ENCODE measurements around the gene GOLM1.

Gene GOLM1

DNA sequence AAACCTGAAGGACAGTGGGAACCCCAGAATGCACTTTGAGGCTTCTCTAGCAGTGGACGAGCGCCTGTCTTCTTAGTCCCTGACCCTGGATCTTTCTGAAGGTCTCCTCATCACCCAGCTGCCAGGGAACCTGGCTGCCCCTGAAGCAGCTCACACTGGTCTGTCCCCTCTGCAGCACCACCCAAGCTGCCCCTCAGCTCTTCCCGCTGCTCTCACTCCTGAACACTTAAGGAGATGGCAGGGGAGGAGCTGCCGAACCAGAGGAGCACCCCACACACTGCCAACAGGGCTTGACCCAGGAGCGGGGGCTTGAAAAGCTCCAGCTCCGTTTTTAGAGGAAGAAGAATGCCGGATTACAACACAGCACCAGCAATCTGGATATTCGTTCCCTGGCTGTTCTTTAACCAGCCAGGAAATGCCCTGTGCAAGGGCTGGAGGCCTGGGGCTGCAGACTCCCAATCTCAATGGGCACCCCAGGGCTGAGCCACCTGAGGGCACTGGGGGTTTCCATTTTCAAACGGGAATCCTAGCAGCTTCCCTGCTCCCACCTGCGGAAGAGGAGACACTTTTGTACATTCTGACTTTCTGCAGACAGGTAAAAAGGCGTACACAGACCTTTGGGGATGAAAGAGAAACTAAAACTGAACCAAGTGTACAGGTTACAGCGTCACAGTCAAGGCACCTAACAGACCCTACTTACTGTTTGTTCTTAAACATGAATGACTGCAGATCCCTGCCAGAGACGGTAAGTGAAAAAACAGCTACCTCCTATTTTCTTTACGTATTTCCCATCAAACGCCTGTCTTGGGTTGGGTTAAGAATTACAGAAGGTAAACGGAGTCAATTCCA is 36.3 kb downstream of the GOLM1 start:
- H3K27ac ChIP-seq (ENCODE audit: low read length), result peak overlapping the region; percentile 11; the same call in 1 of the 2 replicates
- TF ChIP-seq EZH2phosphoT487 (IDR thresholded peaks at IDR 0.05; ENCODE audit: low read length), result no peak
- TF ChIP-seq, protein P1, sequence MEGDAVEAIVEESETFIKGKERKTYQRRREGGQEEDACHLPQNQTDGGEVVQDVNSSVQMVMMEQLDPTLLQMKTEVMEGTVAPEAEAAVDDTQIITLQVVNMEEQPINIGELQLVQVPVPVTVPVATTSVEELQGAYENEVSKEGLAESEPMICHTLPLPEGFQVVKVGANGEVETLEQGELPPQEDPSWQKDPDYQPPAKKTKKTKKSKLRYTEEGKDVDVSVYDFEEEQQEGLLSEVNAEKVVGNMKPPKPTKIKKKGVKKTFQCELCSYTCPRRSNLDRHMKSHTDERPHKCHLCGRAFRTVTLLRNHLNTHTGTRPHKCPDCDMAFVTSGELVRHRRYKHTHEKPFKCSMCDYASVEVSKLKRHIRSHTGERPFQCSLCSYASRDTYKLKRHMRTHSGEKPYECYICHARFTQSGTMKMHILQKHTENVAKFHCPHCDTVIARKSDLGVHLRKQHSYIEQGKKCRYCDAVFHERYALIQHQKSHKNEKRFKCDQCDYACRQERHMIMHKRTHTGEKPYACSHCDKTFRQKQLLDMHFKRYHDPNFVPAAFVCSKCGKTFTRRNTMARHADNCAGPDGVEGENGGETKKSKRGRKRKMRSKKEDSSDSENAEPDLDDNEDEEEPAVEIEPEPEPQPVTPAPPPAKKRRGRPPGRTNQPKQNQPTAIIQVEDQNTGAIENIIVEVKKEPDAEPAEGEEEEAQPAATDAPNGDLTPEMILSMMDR (IDR thresholded peaks at IDR 0.05; ENCODE audit: low read length), result no peak
- H3K79me2 ChIP-seq (ENCODE audit: low read length), result 0 out of 2 replicates have a peak, but pooled peaks cover 13% of the 10 kb centered on the region
- H3K9ac ChIP-seq (ENCODE audit: low read length), result peak overlapping the region; percentile 53
- peak; percentile 62 for DNase-seq
- H3K4me1 ChIP-seq (ENCODE audit: low read length), result peaks cover 9% of the 10 kb centered on the region; the same call in 1 of the 2 replicates
- H2AFZ ChIP-seq (ENCODE audit: low read length), result peak overlapping the region; percentile 65
- H3K9me3 ChIP-seq (replicated peaks; ENCODE audit: insufficient read depth, low read length), result no peaks in the 10 kb centered on the region
- no peaks in the 10 kb centered on the region for H3K9me2 ChIP-seq (replicated peaks; ENCODE audit: insufficient read depth, low read length)
- no peaks in the 10 kb centered on the region for H3K27me3 ChIP-seq (replicated peaks; ENCODE audit: insufficient read depth, low read length)
- no peaks in the 10 kb centered on the region for H3K36me3 ChIP-seq (replicated peaks; ENCODE audit: insufficient read depth, low read length)
- H3K4me3 ChIP-seq (ENCODE audit: low read length), result peak overlapping the region; percentile 51
- no peaks in the 10 kb centered on the region for H4K20me1 ChIP-seq (ENCODE audit: insufficient read depth, low read length)
- H3K4me2 ChIP-seq (ENCODE audit: low read depth, low read length), result peak overlapping the region; percentile 70
- no peaks in the 10 kb centered on the region for H3F3A ChIP-seq (ENCODE audit: insufficient read depth, low read length)

DNA sequence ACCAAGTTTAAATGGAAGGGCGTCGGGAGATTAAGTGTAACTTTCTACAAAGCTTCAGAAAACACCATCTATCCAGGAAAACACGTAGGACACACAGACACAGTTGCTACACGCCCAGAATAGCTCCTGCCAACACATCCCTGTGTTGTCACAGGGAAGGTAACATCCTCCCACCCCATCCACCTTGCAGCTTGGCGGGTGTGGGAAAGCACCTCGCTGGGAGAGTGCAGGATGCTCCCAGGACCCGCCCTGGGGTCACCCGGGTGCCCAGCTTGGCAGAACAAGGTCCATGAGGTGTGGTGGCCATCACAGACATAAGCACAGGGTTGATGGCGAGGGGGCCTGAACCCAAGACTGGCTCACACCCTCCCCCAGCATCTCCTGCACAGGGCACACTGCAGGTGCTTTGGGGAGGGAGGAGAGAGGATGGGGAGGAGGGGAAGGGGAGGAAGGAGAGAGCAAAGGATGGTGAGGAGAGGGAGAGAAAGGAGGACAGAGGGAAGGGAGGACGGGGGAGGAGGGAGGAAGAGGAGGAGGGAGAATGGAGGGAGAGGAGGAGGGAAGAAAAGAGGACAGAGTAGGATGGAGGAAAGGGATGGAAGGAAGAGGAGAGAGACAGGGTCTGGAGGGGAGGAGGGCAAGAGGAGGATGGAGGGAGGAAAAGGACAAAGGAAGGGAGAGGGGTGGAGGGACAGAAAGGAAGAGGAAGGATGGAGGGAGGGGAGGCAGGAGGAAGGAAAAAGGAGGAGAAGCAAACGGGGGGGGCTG is 37.2 kb downstream of the GOLM1 start:
- peaks cover 9% of the 10 kb centered on the region; the same call in 1 of the 2 replicates for H3K4me1 ChIP-seq (ENCODE audit: low read length)
- no peaks in the 10 kb centered on the region for H3K9me2 ChIP-seq (replicated peaks; ENCODE audit: insufficient read depth, low read length)
- H3K9ac ChIP-seq (ENCODE audit: low read length), result no peak overlapping the region
- no peak overlapping the region for H3K4me2 ChIP-seq (ENCODE audit: low read depth, low read length)
- H2AFZ ChIP-seq (ENCODE audit: low read length), result no peak overlapping the region
- no peaks in the 10 kb centered on the region for H3K9me3 ChIP-seq (replicated peaks; ENCODE audit: insufficient read depth, low read length)
- H4K20me1 ChIP-seq (ENCODE audit: insufficient read depth, low read length), result no peaks in the 10 kb centered on the region
- H3K27ac ChIP-seq (ENCODE audit: low read length), result no peak overlapping the region
- 0 out of 2 replicates have a peak, but pooled peaks cover 13% of the 10 kb centered on the region for H3K79me2 ChIP-seq (ENCODE audit: low read length)
- no peak for TF ChIP-seq EZH2 (optimal IDR thresholded peaks at IDR 0.05; ENCODE audit: low read depth, low read length)
- no peak for TF ChIP-seq EZH2phosphoT487 (IDR thresholded peaks at IDR 0.05; ENCODE audit: low read length)
- TF ChIP-seq, protein P1 (IDR thresholded peaks at IDR 0.05; ENCODE audit: low read length), result no peak
- DNase-seq, result no peak
- no peaks in the 10 kb centered on the region for H3K36me3 ChIP-seq (replicated peaks; ENCODE audit: insufficient read depth, low read length)
- H3F3A ChIP-seq (ENCODE audit: insufficient read depth, low read length), result no peaks in the 10 kb centered on the region
- H3K4me3 ChIP-seq (ENCODE audit: low read length), result no peak overlapping the region
- H3K27me3 ChIP-seq (replicated peaks; ENCODE audit: insufficient read depth, low read length), result no peaks in the 10 kb centered on the region

DNA sequence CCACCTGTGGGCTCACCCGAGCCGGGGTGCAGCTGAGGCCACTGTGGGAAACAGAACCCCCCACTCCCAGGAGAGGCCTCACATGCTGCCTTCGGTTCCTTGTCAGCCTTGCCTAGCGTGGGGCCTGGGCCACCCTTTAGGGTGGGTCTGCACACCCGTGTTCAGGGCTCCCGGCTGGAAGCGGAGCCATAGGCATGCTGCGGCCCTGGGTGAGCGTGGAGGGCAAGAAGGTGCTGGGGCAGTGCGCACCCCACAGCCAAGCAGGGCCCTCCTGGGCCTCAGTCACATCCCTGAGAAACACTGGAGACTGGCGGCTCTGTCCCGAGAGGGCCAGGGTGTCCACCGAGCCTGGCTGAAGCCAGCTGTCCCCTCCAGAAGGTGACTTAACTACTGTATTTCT is 41.9 kb downstream of the GOLM1 start:
- Histone ChIP-seq H3K4me3 (ENCODE audit: low read length) (no peak overlapping the region), H2AFZ (ENCODE audit: low read length) (no peak overlapping the region), H3K9me3 (replicated peaks; ENCODE audit: insufficient read depth, low read length) (no peaks in the 10 kb centered on the region), H3K4me2 (ENCODE audit: low read depth, low read length) (no peak overlapping the region), H3K9ac (ENCODE audit: low read length) (no peak overlapping the region), H3K27ac (ENCODE audit: low read length) (no peak overlapping the region), H3K9me2 (replicated peaks; ENCODE audit: insufficient read depth, low read length) (no peaks in the 10 kb centered on the region), H3F3A (ENCODE audit: insufficient read depth, low read length) (no peaks in the 10 kb centered on the region), H4K20me1 (ENCODE audit: insufficient read depth, low read length) (no peaks in the 10 kb centered on the region), H3K27me3 (replicated peaks; ENCODE audit: insufficient read depth, low read length) (no peaks in the 10 kb centered on the region), H3K4me1 (ENCODE audit: low read length) (no peaks in the 10 kb centered on the region), H3K36me3 (replicated peaks; ENCODE audit: insufficient read depth, low read length) (no peaks in the 10 kb centered on the region), H3K79me2 (ENCODE audit: low read length) (0 out of 2 replicates have a peak, but pooled peaks cover 8% of the 10 kb centered on the region)
- TF ChIP-seq, protein P1 (IDR thresholded peaks at IDR 0.05; ENCODE audit: low read length), result no peak
- TF ChIP-seq EZH2phosphoT487 (IDR thresholded peaks at IDR 0.05; ENCODE audit: low read length) (no peak), EZH2 (optimal IDR thresholded peaks at IDR 0.05; ENCODE audit: low read depth, low read length) (no peak)
- DNase-seq, result no peak

All from MM.1S (cell line).